OCI-LY1 (cell line): ENCODE results near the gene AMBRA1.

Experiments used
- H2AFZ ChIP-seq: fragments of 200-600 bp; sonication (generic), shearing (Covaris generic); 2 replicates; pipeline ENCODE4 v1.6.0; 2014; ENCODE audit warnings: antibody characterized with exemption, mild to moderate bottlenecking, low read length
- H3F3A ChIP-seq: fragments of 200-600 bp; sonication (generic), shearing (Covaris generic); 2 replicates; pipeline ENCODE4 v1.6.0; 2014; ENCODE audit warnings: mild to moderate bottlenecking, antibody characterized with exemption, low read length, moderate library complexity; ENCODE audit not compliant: insufficient read depth
- H3K27ac ChIP-seq: fragments of 200-600 bp; sonication (generic); 2 replicates; pipeline ENCODE4 v1.5.1; 2014; ENCODE audit warnings: low read length, mixed run types, mild to moderate bottlenecking, low read depth; ENCODE audit not compliant: poor library complexity, severe bottlenecking
- H3K27me3 ChIP-seq: fragments of 200-600 bp; sonication (generic); 2 replicates; pipeline ENCODE4 v1.6.0; 2014; ENCODE audit warnings: antibody characterized with exemption, mild to moderate bottlenecking, low read length, moderate library complexity; ENCODE audit not compliant: insufficient read depth
- H3K36me3 ChIP-seq: fragments of 200-600 bp; sonication (generic); 2 replicates; pipeline ENCODE4 v1.6.1; 2014; ENCODE audit warnings: mild to moderate bottlenecking, antibody characterized with exemption, low read length, moderate library complexity, mixed read lengths; ENCODE audit not compliant: insufficient read depth
- H3K4me1 ChIP-seq: fragments of 200-600 bp; sonication (generic); 2 replicates; pipeline ENCODE4 v1.5.1; 2014; ENCODE audit warnings: mild to moderate bottlenecking, low read length, moderate library complexity; ENCODE audit not compliant: insufficient read depth, severe bottlenecking
- H3K4me2 ChIP-seq: fragments of 200-600 bp; sonication (generic), shearing (Covaris generic); 2 replicates; pipeline ENCODE4 v1.6.1; 2014; ENCODE audit warnings: low read length
- H3K4me3 ChIP-seq: fragments of 200-600 bp; sonication (generic); 2 replicates; pipeline ENCODE4 v1.5.1; 2014; ENCODE audit warnings: low read length, low read depth, mild to moderate bottlenecking, mixed read lengths; ENCODE audit not compliant: poor library complexity, severe bottlenecking
- H3K79me2 ChIP-seq: fragments of 200-600 bp; shearing (Covaris generic); 2 replicates; pipeline ENCODE4 v1.6.1; 2016; ENCODE audit warnings: mixed run types, low read length, mixed read lengths; ENCODE audit not compliant: insufficient read depth
- H3K9ac ChIP-seq: fragments of 200-600 bp; sonication (generic), shearing (Covaris generic); 2 replicates; pipeline ENCODE4 v1.6.1; 2014; ENCODE audit warnings: mild to moderate bottlenecking, low read length, mixed read lengths
- H3K9me2 ChIP-seq: fragments of 200-600 bp; sonication (generic), shearing (Covaris generic); 2 replicates; pipeline ENCODE4 v1.6.1; 2014; ENCODE audit warnings: low read depth, mild to moderate bottlenecking, low read length, mixed read lengths
- H3K9me3 ChIP-seq: fragments of 200-600 bp; shearing (Covaris generic); 2 replicates; pipeline ENCODE4 v1.6.1; 2014; ENCODE audit warnings: low read length, mixed read lengths
- H4K20me1 ChIP-seq: fragments of 200-600 bp; sonication (generic), shearing (Covaris generic); 2 replicates; pipeline ENCODE4 v1.6.0; 2016; ENCODE audit warnings: mild to moderate bottlenecking, low read length; ENCODE audit not compliant: insufficient read depth
- EZH2 ChIP-seq: fragments of 200-600 bp; sonication (generic), shearing (Covaris generic); IDR thresholded peaks from 2 replicates; pipeline ENCODE4 v1.8.0; 2017; ENCODE audit warnings: borderline replicate concordance, mixed run types, mild to moderate bottlenecking, antibody characterized with exemption, low read length, moderate library complexity, mixed read lengths
- TF ChIP-seq, protein P1 (sequence below): fragments of 200-600 bp; sonication (generic), shearing (Covaris generic); IDR thresholded peaks from 2 replicates; pipeline ENCODE4 v1.5.1; 2017; ENCODE audit warnings: mild to moderate bottlenecking, antibody characterized with exemption, low read length, moderate library complexity, mixed read lengths

Gene AMBRA1

DNA sequence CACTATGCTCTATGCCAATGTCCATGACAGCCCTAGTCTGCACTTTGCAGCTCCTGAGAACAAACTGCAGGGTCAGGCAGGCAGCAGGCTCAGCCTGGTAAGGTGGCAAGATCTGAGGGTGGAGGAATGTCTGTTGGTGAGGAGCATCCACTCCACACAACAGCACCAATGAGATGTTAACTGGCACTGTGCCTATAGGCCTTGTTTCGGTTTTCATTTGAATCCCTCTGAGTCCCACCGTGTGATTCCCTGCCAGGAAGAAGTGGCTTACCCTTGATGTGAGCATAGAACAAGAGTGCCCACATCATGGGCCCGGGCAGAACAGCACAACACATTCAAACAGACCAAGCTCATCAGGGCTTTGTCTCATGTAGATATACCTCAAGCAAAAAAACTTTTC is 158.1 kb downstream of the AMBRA1 start:
- no peaks in the 10 kb centered on the region for H3K27me3 ChIP-seq
- H3K4me3 ChIP-seq: no peak overlapping the region
- H3K9ac ChIP-seq: no peak overlapping the region
- H3K79me2 ChIP-seq: no peaks in the 10 kb centered on the region
- H3K4me1 ChIP-seq: no peaks in the 10 kb centered on the region
- H3K9me2 ChIP-seq: no peaks in the 10 kb centered on the region
- no peak overlapping the region for H3K4me2 ChIP-seq
- H3K36me3 ChIP-seq: peaks cover 35% of the 10 kb centered on the region; the same call in 1 of the 2 replicates
- no peaks in the 10 kb centered on the region for H3F3A ChIP-seq
- H2AFZ ChIP-seq: no peak overlapping the region
- no peak overlapping the region for H3K27ac ChIP-seq
- TF ChIP-seq, protein P1, sequence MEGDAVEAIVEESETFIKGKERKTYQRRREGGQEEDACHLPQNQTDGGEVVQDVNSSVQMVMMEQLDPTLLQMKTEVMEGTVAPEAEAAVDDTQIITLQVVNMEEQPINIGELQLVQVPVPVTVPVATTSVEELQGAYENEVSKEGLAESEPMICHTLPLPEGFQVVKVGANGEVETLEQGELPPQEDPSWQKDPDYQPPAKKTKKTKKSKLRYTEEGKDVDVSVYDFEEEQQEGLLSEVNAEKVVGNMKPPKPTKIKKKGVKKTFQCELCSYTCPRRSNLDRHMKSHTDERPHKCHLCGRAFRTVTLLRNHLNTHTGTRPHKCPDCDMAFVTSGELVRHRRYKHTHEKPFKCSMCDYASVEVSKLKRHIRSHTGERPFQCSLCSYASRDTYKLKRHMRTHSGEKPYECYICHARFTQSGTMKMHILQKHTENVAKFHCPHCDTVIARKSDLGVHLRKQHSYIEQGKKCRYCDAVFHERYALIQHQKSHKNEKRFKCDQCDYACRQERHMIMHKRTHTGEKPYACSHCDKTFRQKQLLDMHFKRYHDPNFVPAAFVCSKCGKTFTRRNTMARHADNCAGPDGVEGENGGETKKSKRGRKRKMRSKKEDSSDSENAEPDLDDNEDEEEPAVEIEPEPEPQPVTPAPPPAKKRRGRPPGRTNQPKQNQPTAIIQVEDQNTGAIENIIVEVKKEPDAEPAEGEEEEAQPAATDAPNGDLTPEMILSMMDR: no peak
- no peak for TF ChIP-seq EZH2
- H3K9me3 ChIP-seq: no peaks in the 10 kb centered on the region
- no peaks in the 10 kb centered on the region for H4K20me1 ChIP-seq

DNA sequence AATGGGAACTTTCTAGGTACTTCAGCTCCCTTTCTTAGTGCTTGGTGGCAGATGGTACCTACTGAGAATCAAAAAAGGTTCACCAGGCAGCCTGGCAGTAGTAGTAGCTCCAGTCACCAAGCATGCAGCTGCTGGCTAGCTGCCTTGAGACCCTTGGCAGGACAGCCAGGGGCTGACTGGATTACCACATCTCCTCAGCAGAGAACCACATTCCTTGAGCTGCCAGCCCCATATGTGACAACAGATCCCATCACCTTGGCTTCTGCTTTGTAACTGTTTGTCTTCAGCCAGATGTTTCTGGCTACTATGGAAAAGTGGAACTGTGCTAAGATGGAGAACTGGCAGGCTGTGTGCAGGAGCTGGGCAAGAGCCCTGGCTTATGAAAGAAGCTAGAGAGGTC is 162.6 kb downstream of the AMBRA1 start:
- no peaks in the 10 kb centered on the region for H3K9me3 ChIP-seq
- no peaks in the 10 kb centered on the region for H3K27me3 ChIP-seq
- no peak overlapping the region for H3K4me2 ChIP-seq
- no peaks in the 10 kb centered on the region for H3K79me2 ChIP-seq
- peaks cover 29% of the 10 kb centered on the region; the same call in 1 of the 2 replicates for H3K36me3 ChIP-seq
- H3K4me1 ChIP-seq: no peaks in the 10 kb centered on the region
- H2AFZ ChIP-seq: no peak overlapping the region
- H3F3A ChIP-seq: no peaks in the 10 kb centered on the region
- no peak overlapping the region for H3K4me3 ChIP-seq
- TF ChIP-seq, protein P1: no peak
- TF ChIP-seq EZH2: no peak
- H4K20me1 ChIP-seq: no peaks in the 10 kb centered on the region
- no peak overlapping the region for H3K9ac ChIP-seq
- no peak overlapping the region for H3K27ac ChIP-seq
- H3K9me2 ChIP-seq: no peaks in the 10 kb centered on the region

DNA sequence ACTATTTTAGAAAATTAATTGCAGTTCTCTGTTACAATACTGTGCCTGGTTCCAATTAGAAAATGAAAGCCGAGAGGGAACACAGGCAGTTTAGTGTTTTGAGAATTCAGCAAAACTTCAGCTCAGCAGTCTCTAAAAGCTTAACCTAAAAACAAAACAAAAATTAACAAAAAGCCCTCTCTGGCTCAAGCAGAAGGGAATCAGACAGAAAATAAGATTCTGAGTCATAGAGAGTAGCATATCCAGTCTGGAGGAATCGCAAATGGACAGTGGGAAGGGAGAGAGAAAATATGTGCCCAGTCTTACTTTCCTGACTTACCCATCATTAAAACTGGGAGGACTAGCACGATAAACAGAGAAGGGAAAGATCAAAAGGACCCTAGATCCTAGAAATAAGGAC is 164.1 kb downstream of the AMBRA1 start:
- Histone ChIP-seq H3K36me3 (peaks cover 22% of the 10 kb centered on the region; the same call in 1 of the 2 replicates), H3K27me3 (no peaks in the 10 kb centered on the region), H3K4me2 (no peak overlapping the region), H4K20me1 (no peaks in the 10 kb centered on the region), H3K9me2 (no peaks in the 10 kb centered on the region), H3K79me2 (no peaks in the 10 kb centered on the region), H3K27ac (no peak overlapping the region), H3K4me1 (no peaks in the 10 kb centered on the region), H3K9ac (no peak overlapping the region), H3K4me3 (no peak overlapping the region), H2AFZ (no peak overlapping the region), H3F3A (no peaks in the 10 kb centered on the region), H3K9me3 (no peaks in the 10 kb centered on the region)
- TF ChIP-seq, protein P1: no peak
- no peak for TF ChIP-seq EZH2
